Measurements from ENCODE around the gene DTNA.

DNA sequence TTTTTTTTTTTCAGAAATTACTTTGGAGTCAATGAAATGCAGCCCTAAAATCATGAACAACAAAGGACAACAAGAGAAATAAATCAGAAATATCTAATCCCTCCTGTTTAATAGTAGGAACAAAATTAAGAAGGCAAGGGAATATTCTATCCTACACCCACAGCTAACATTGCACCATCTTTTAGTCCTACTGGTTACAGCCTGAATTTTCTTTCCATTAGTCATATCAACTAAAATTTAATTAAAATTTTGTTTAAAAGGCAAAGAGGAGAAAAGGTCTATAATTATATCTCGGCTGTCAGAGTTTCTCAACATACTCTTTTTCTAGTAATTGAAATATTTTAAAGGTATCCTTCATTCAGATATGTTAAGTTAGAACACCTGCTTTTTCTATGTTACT, 61.9 kb downstream of the DTNA start:
- TF ChIP-seq, protein P1, sequence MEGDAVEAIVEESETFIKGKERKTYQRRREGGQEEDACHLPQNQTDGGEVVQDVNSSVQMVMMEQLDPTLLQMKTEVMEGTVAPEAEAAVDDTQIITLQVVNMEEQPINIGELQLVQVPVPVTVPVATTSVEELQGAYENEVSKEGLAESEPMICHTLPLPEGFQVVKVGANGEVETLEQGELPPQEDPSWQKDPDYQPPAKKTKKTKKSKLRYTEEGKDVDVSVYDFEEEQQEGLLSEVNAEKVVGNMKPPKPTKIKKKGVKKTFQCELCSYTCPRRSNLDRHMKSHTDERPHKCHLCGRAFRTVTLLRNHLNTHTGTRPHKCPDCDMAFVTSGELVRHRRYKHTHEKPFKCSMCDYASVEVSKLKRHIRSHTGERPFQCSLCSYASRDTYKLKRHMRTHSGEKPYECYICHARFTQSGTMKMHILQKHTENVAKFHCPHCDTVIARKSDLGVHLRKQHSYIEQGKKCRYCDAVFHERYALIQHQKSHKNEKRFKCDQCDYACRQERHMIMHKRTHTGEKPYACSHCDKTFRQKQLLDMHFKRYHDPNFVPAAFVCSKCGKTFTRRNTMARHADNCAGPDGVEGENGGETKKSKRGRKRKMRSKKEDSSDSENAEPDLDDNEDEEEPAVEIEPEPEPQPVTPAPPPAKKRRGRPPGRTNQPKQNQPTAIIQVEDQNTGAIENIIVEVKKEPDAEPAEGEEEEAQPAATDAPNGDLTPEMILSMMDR (IDR thresholded peaks at IDR 0.05), result no peak
- TF ChIP-seq, protein P2, sequence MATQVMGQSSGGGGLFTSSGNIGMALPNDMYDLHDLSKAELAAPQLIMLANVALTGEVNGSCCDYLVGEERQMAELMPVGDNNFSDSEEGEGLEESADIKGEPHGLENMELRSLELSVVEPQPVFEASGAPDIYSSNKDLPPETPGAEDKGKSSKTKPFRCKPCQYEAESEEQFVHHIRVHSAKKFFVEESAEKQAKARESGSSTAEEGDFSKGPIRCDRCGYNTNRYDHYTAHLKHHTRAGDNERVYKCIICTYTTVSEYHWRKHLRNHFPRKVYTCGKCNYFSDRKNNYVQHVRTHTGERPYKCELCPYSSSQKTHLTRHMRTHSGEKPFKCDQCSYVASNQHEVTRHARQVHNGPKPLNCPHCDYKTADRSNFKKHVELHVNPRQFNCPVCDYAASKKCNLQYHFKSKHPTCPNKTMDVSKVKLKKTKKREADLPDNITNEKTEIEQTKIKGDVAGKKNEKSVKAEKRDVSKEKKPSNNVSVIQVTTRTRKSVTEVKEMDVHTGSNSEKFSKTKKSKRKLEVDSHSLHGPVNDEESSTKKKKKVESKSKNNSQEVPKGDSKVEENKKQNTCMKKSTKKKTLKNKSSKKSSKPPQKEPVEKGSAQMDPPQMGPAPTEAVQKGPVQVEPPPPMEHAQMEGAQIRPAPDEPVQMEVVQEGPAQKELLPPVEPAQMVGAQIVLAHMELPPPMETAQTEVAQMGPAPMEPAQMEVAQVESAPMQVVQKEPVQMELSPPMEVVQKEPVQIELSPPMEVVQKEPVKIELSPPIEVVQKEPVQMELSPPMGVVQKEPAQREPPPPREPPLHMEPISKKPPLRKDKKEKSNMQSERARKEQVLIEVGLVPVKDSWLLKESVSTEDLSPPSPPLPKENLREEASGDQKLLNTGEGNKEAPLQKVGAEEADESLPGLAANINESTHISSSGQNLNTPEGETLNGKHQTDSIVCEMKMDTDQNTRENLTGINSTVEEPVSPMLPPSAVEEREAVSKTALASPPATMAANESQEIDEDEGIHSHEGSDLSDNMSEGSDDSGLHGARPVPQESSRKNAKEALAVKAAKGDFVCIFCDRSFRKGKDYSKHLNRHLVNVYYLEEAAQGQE (IDR thresholded peaks at IDR 0.05; ENCODE audit: insufficient read depth in 1 of 2, low read depth in 2 of 2, low read length in 1 of 2), result no peak
- TF ChIP-seq SIN3A (IDR thresholded peaks at IDR 0.05; ENCODE audit: borderline replicate concordance, insufficient read depth, low read depth, low read length) (no peak), POLR2AphosphoS5 (IDR thresholded peaks at IDR 0.05; ENCODE audit: low read depth, low read length) (no peak), TCF7L2 (IDR thresholded peaks at IDR 0.05; ENCODE audit: low read depth, low read length) (no peak)

Measured in Panc1 (cell line).